Keratinocyte (primary cell): ENCODE measurements around the gene NME9. TPM values are rescaled to one million over a fixed set of nuclear protein-coding genes. Genes with fewer than 3 reads are reported as not detected.

Experiments used
- DNase-seq: peaks from one replicate; pipeline ENCODE4 v3.0.0-alpha.2; 2011; ENCODE audit warnings: low read depth, missing footprints, low spot score
- FAIRE-seq: peaks from 2 replicates; lab custom pipeline; 2011; peaks lifted over from hg19 to GRCh38; lab: Jason Lieb, UNC
- H2AFZ ChIP-seq: 2 replicates; pipeline ENCODE4 v1.6.0; 2012; ENCODE audit warnings: low read length, control low read depth, inconsistent platforms; ENCODE audit not compliant: control insufficient read depth
- H3K27ac ChIP-seq: 2 replicates; pipeline ENCODE4 v1.5.1; 2011; ENCODE audit warnings: low read length; ENCODE audit not compliant: control insufficient read depth, insufficient read depth
- H3K27me3 ChIP-seq: 3 replicates; pipeline ENCODE4 v1.6.0; 2011; ENCODE audit warnings: low read length; ENCODE audit not compliant: control insufficient read depth, insufficient read depth; ENCODE audit errors: extremely low read depth
- H3K36me3 ChIP-seq, 2 experiments: 2 replicates in 1 of 2; 3 replicates in 1 of 2; pipeline ENCODE4 v1.5.1; 2011; ENCODE audit warnings: low read length in 2 of 2, mild to moderate bottlenecking in 1 of 2; ENCODE audit not compliant: control insufficient read depth in 2 of 2, insufficient read depth in 2 of 2; ENCODE audit errors: extremely low read depth in 1 of 2
- H3K4me1 ChIP-seq: 3 replicates; pipeline ENCODE4 v1.5.1; 2011; ENCODE audit warnings: low read length; ENCODE audit not compliant: control insufficient read depth, insufficient read depth; ENCODE audit errors: extremely low read depth
- H3K4me2 ChIP-seq: 3 replicates; pipeline ENCODE4 v1.6.0; 2011; ENCODE audit warnings: low read depth, low read length; ENCODE audit not compliant: control insufficient read depth, insufficient read depth; ENCODE audit errors: extremely low read depth
- H3K4me3 ChIP-seq, 3 experiments: fragments of 200-600 bp in 1 of 3; sonication (generic) in 1 of 3; 2 replicates in 2 of 3; 3 replicates in 1 of 3; pipeline ENCODE4 v1.5.1; 2011 to 2016; ENCODE audit warnings: low read length in 3 of 3, mild to moderate bottlenecking in 3 of 3, control low read depth in 2 of 3, inconsistent platforms in 1 of 3, low read depth in 1 of 3, mixed read lengths in 1 of 3, mixed run types in 1 of 3, moderate library complexity in 1 of 3; ENCODE audit not compliant: control insufficient read depth in 2 of 3, insufficient read depth in 2 of 3; ENCODE audit errors: extremely low read depth in 1 of 3
- H3K79me2 ChIP-seq: 2 replicates; pipeline ENCODE4 v1.6.0; 2012; ENCODE audit warnings: low read length; ENCODE audit not compliant: control insufficient read depth, insufficient read depth
- H3K9ac ChIP-seq: 3 replicates; pipeline ENCODE4 v1.6.0; 2011; ENCODE audit warnings: low read length; ENCODE audit not compliant: control insufficient read depth, insufficient read depth; ENCODE audit errors: extremely low read depth
- H3K9me1 ChIP-seq: 3 replicates; pipeline ENCODE4 v1.6.0; 2011; ENCODE audit warnings: low read length; ENCODE audit not compliant: control insufficient read depth, insufficient read depth; ENCODE audit errors: extremely low read depth
- H3K9me3 ChIP-seq: 2 replicates; pipeline ENCODE4 v1.5.1; 2012; ENCODE audit warnings: low read depth, low read length; ENCODE audit not compliant: control insufficient read depth
- H4K20me1 ChIP-seq: 3 replicates; pipeline ENCODE4 v1.6.0; 2011; ENCODE audit warnings: low read length; ENCODE audit not compliant: control insufficient read depth, insufficient read depth; ENCODE audit errors: extremely low read depth
- CTCF ChIP-seq, 3 experiments: IDR thresholded peaks in 1 of 3; conservative IDR thresholded peaks in 1 of 3; optimal IDR thresholded peaks in 1 of 3; 2 replicates in 2 of 3; 3 replicates in 1 of 3; pipeline versions ENCODE3 to v1.5.1; 2011; ENCODE audit warnings: low read length in 3 of 3, mild to moderate bottlenecking in 3 of 3, moderate library complexity in 2 of 3, control low read depth in 1 of 3, inconsistent platforms in 1 of 3; ENCODE audit not compliant: insufficient read depth in 2 of 3; ENCODE audit errors: extremely low read depth in 1 of 3
- EZH2 ChIP-seq: IDR thresholded peaks from one replicate; pipeline ENCODE4 v1.6.1; 2012; ENCODE audit warnings: inconsistent platforms, mild to moderate bottlenecking, low read length, moderate library complexity
- dilution Hi-C: fragments of 300-500 bp; cut with MboI; formaldehyde crosslinking; loops from one replicate; pipeline ENCODE4 v1.7.0; 2020; ENCODE audit warnings: low sequenced_read_pairs; ENCODE audit not compliant: extremely low pct_ligation_motif_present
- polyA plus RNA-seq, 5 experiments: library from polyadenylated mRNA; depleted of rRNA in 3 of 5; stranded (reverse) in 3 of 5; stranded (forward) in 1 of 5; unstranded in 1 of 5; fragments of >200 nt; gene quantifications; 1 replicate in 1 of 5; 2 replicates in 3 of 5; 3 replicates in 1 of 5; pipeline versions ENCODE4 v1.2.1 to v1.2.3, GENCODE V29; 2011 to 2012; ENCODE audit warnings: missing spikeins in 2 of 5, low read depth in 1 of 5, low replicate concordance in 1 of 5

NME9 gene
- polyA plus RNA-seq, 1 donor (not counting 4 experiments of a cell fraction or from before 2014, with no cell fraction given): 0.05 TPM

- H3K9me1 ChIP-seq: no peaks in the 10 kb centered on the region
- H3K36me3 ChIP-seq: no peaks in the 10 kb centered on the region
- H3K27ac ChIP-seq: no peak overlapping the region
- H3K9me3 ChIP-seq: no peaks in the 10 kb centered on the region
- DNase-seq (no peak), FAIRE-seq (no peak)
- TF ChIP-seq EZH2 (no peak), CTCF (optimal IDR thresholded peaks at IDR 0.05 in 1 of 3, IDR thresholded peaks at IDR 0.05 in 1 of 3, conservative IDR thresholded peaks at IDR 0.05 in 1 of 3; ENCODE audit: extremely low read depth in 1 of 3, insufficient read depth in 2 of 3, low read length in 3 of 3) (no peak)
- no peaks in the 10 kb centered on the region for H3K79me2 ChIP-seq
- no peak overlapping the region for H2AFZ ChIP-seq
- H3K4me1 ChIP-seq: peaks cover 3% of the 10 kb centered on the region
- no peak overlapping the region for H3K4me2 ChIP-seq
- no peaks in the 10 kb centered on the region for H3K27me3 ChIP-seq
- H4K20me1 ChIP-seq: no peaks in the 10 kb centered on the region
- H3K4me3 ChIP-seq: no peak overlapping the region
- dilution Hi-C loops: no loop called here
- no peak overlapping the region for H3K9ac ChIP-seq
Observed at GRCh38 chr3:138355071-138355470, 25.4 kb upstream of the NME9 start.

DNA sequence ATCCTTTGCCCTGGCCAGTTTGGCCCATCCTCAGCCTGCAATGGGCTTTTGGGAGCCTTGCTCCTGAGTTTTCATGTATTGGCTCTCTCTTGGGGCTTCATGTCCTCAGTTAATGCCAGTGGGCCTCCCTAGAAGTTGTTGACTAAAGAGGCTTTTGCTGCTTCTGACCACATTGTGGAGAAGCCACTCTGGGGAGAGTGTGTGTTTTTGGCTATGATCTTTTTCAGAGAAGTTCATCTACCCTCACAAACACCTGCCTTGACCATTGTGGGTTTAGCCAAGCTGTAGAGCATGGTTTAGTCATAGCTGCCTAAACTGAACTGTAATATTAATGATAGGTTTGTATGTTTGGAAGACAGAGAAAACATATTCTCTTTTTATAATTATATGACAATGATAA lies 24.7 kb upstream of the NME9 start:
- dilution Hi-C loops: no loop called here
- Histone ChIP-seq H3K9ac (no peak overlapping the region), H3K36me3 (no peaks in the 10 kb centered on the region), H3K79me2 (no peaks in the 10 kb centered on the region), H3K27me3 (no peaks in the 10 kb centered on the region), H3K27ac (no peak overlapping the region), H3K9me1 (no peaks in the 10 kb centered on the region), H3K4me2 (no peak overlapping the region), H4K20me1 (no peaks in the 10 kb centered on the region), H2AFZ (no peak overlapping the region), H3K9me3 (no peaks in the 10 kb centered on the region), H3K4me3 (no peak overlapping the region), H3K4me1 (peaks cover 3% of the 10 kb centered on the region)
- TF ChIP-seq EZH2 (no peak), CTCF (optimal IDR thresholded peaks at IDR 0.05 in 1 of 3, IDR thresholded peaks at IDR 0.05 in 1 of 3, conservative IDR thresholded peaks at IDR 0.05 in 1 of 3; ENCODE audit: extremely low read depth in 1 of 3, insufficient read depth in 2 of 3, low read length in 3 of 3) (no peak)
- no peak for FAIRE-seq
- no peak for DNase-seq
